Liver (tissue), 3 donors: Measurements from ENCODE around the gene GLB1L3.

ENCODE experiments used
- EGR1 ChIP-seq, 2 donors: IDR thresholded peaks; 2 replicates each; pipeline ENCODE4 v1.6.1; 2016 to 2018; ENCODE audit warnings: antibody characterized with exemption in 2 of 2, low read depth in 2 of 2
- HNF4G ChIP-seq: IDR thresholded peaks from 2 replicates; pipeline ENCODE4 v1.6.1; 2016; ENCODE audit warnings: antibody characterized with exemption
- RAD21 ChIP-seq, 2 donors: IDR thresholded peaks; 2 replicates each; pipeline ENCODE4 v1.6.1; 2016; ENCODE audit warnings: antibody characterized with exemption in 2 of 2, mild to moderate bottlenecking in 2 of 2
- SP1 ChIP-seq: IDR thresholded peaks from 2 replicates; pipeline ENCODE4 v1.6.1; 2018; ENCODE audit warnings: antibody characterized with exemption, mild to moderate bottlenecking
- TAF1 ChIP-seq: conservative IDR thresholded peaks from 2 replicates; pipeline ENCODE4 v1.6.1; 2016; ENCODE audit warnings: antibody characterized with exemption, mild to moderate bottlenecking
- YY1 ChIP-seq: IDR thresholded peaks from 2 replicates; pipeline ENCODE4 v1.6.1; 2016; ENCODE audit warnings: antibody characterized with exemption, mild to moderate bottlenecking
- TF ChIP-seq, protein P1 (sequence below): fragments of 150-350 bp; IDR thresholded peaks from 2 replicates; pipeline ENCODE4 v1.5.1; 2017; ENCODE audit warnings: improper control_type of control experiment, low read depth, low read length; ENCODE audit not compliant: missing input control
- TF ChIP-seq, protein P2 (sequence below): IDR thresholded peaks from 2 replicates; pipeline ENCODE4 v1.6.1; 2016; ENCODE audit warnings: antibody characterized with exemption
- TF ChIP-seq, protein P3 (sequence below): IDR thresholded peaks from 2 replicates; pipeline ENCODE4 v1.6.1; 2016; ENCODE audit warnings: antibody characterized with exemption, mild to moderate bottlenecking
- donor health status: healthy.
- donor health status: healthy.

DNA sequence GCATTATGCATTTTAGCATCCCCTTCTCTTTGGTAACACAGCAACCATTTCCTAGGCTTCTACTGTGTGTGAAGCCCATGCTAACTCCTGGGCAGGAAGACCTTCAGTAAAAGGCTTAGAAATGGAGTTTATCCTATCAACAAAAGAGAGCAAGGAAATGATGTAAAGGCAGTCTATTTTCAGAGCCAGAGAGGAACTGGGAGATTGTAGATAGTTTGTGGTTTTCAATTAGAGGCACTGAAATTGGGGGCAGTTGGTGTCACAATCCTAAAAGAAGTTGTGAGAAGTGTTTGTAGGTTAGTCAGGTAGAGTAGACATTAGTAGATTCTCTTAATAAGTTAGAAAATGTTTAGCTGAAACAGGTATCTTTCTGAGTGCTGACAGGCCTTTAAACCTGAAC is 15.7 kb upstream of the GLB1L3 start:
- TF ChIP-seq, protein P1, sequence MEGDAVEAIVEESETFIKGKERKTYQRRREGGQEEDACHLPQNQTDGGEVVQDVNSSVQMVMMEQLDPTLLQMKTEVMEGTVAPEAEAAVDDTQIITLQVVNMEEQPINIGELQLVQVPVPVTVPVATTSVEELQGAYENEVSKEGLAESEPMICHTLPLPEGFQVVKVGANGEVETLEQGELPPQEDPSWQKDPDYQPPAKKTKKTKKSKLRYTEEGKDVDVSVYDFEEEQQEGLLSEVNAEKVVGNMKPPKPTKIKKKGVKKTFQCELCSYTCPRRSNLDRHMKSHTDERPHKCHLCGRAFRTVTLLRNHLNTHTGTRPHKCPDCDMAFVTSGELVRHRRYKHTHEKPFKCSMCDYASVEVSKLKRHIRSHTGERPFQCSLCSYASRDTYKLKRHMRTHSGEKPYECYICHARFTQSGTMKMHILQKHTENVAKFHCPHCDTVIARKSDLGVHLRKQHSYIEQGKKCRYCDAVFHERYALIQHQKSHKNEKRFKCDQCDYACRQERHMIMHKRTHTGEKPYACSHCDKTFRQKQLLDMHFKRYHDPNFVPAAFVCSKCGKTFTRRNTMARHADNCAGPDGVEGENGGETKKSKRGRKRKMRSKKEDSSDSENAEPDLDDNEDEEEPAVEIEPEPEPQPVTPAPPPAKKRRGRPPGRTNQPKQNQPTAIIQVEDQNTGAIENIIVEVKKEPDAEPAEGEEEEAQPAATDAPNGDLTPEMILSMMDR, result no peak
- TF ChIP-seq TAF1 (no peak), HNF4G (no peak), SP1 (no peak), YY1 (no peak), EGR1 (IDR thresholded peaks at IDR 0.05; ENCODE audit: low read depth in 2 of 2) (no peak), RAD21 (IDR thresholded peaks at IDR 0.05) (no peak)
- TF ChIP-seq, protein P2, sequence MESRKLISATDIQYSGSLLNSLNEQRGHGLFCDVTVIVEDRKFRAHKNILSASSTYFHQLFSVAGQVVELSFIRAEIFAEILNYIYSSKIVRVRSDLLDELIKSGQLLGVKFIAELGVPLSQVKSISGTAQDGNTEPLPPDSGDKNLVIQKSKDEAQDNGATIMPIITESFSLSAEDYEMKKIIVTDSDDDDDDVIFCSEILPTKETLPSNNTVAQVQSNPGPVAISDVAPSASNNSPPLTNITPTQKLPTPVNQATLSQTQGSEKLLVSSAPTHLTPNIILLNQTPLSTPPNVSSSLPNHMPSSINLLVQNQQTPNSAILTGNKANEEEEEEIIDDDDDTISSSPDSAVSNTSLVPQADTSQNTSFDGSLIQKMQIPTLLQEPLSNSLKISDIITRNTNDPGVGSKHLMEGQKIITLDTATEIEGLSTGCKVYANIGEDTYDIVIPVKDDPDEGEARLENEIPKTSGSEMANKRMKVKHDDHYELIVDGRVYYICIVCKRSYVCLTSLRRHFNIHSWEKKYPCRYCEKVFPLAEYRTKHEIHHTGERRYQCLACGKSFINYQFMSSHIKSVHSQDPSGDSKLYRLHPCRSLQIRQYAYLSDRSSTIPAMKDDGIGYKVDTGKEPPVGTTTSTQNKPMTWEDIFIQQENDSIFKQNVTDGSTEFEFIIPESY, result no peak
- TF ChIP-seq, protein P3, sequence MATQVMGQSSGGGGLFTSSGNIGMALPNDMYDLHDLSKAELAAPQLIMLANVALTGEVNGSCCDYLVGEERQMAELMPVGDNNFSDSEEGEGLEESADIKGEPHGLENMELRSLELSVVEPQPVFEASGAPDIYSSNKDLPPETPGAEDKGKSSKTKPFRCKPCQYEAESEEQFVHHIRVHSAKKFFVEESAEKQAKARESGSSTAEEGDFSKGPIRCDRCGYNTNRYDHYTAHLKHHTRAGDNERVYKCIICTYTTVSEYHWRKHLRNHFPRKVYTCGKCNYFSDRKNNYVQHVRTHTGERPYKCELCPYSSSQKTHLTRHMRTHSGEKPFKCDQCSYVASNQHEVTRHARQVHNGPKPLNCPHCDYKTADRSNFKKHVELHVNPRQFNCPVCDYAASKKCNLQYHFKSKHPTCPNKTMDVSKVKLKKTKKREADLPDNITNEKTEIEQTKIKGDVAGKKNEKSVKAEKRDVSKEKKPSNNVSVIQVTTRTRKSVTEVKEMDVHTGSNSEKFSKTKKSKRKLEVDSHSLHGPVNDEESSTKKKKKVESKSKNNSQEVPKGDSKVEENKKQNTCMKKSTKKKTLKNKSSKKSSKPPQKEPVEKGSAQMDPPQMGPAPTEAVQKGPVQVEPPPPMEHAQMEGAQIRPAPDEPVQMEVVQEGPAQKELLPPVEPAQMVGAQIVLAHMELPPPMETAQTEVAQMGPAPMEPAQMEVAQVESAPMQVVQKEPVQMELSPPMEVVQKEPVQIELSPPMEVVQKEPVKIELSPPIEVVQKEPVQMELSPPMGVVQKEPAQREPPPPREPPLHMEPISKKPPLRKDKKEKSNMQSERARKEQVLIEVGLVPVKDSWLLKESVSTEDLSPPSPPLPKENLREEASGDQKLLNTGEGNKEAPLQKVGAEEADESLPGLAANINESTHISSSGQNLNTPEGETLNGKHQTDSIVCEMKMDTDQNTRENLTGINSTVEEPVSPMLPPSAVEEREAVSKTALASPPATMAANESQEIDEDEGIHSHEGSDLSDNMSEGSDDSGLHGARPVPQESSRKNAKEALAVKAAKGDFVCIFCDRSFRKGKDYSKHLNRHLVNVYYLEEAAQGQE, result no peak
